GM21529 (cell line): ENCODE data around the gene SLC6A3.
"Not testable (repeated sequence)": the region's sequence is repeated elsewhere in the genome, so short reads cannot be mapped to it uniquely, and the experiment has no call there.

Source experiments
- ATAC-seq: cut with Tn5 transposase; IDR thresholded peaks from one replicate; pipeline ENCODE4 v1.9.1; 2021; ENCODE audit not compliant: unreplicated experiment

The SLC6A3 gene

GRCh38 chr5:1375871-1376810 lies 69.1 kb downstream of the SLC6A3 start:
- ATAC-seq = no peak

- ATAC-seq = no peak
Observed at GRCh38 chr5:1374679-1375055, 70.6 kb downstream of the SLC6A3 start.

- no peak for ATAC-seq
Observed at GRCh38 chr5:1374030-1374678, 71.1 kb downstream of the SLC6A3 start.

DNA sequence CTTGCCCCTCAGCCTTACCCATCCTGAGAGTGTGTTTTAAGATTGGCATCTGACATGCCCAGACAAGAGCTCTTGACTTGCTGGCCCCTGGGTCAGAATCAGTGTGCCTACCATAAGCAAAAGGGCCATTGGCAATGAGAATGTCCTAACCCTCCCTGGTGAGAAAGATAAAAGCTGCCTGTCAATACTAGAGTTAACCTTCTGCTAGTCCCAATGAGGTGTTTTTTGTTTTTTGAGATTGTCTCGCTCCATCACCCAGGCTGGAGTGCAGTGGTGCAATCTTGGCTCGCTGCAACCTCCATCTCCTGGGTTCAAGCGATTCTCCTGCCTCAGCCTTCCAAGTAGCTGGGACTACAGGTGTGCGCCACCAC lies 73.3 kb downstream of the SLC6A3 start:
- ATAC-seq = not testable (repeated sequence)

- no peak for ATAC-seq
Observed at GRCh38 chr5:1371218-1371971, 73.8 kb downstream of the SLC6A3 start.

DNA sequence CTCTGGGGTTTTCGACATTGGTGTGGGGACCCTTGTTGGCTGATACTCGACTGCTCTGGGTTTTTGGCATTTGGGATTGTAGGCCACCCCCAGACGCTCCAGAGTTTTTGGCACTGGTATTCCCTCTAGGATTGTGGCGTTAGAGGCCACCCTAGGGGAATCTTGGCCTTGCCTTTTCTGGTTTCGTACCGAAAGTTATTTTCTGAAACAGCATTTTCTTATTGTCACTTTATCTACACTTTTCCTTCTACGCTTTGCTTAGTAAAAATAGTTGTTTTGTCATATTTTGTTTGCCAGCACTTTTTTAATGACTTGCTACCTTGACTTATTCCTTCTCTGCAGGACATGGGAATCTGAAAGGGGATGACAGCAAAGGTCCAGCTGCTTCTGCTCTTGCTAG lies 75.2 kb downstream of the SLC6A3 start:
- ATAC-seq = no peak

DNA sequence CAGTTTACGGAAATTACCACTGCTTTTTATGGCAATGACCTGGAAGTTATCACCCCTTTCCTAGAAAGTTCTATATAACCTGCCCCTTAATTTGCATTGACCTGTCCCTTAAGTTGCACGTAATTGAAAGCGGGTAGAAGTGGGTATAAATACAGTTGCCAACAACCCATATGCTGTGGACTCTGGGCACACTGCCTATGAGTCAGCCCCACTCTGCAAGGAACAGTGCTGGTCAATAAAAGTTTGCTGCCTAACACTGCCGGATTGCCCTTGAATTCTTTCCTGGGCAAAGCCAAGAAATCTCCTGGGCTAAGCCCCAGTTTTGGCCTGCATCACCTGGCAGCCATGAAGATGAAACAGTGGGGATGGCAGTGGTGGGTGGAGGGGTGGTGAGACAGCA lies 76.5 kb downstream of the SLC6A3 start:
- no peak for ATAC-seq

- ATAC-seq = no peak
Observed at GRCh38 chr5:1368236-1368635, 77.0 kb downstream of the SLC6A3 start.

DNA sequence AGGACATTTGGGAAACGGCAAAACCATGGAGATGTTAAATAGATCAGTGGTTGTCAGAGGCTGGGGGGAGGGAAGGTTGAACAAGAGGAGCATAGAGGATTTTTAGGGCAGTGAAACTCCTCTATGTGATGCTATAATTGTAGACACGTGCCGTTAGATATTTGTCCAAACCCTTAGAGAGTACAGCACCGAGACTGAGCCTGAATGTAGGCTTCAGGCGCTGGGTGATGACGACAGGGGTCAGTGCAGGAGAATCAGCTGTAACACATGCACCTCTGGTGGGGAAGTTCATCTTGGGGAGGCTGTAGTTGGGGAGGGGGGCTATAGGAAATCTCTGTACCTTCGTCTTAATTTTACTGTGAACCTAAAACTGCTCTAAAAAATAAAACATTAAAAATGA lies 78.1 kb downstream of the SLC6A3 start:
- no peak for ATAC-seq

- peak; percentile 74 for ATAC-seq
Observed at GRCh38 chr5:1366514-1366913, 78.7 kb downstream of the SLC6A3 start.

DNA sequence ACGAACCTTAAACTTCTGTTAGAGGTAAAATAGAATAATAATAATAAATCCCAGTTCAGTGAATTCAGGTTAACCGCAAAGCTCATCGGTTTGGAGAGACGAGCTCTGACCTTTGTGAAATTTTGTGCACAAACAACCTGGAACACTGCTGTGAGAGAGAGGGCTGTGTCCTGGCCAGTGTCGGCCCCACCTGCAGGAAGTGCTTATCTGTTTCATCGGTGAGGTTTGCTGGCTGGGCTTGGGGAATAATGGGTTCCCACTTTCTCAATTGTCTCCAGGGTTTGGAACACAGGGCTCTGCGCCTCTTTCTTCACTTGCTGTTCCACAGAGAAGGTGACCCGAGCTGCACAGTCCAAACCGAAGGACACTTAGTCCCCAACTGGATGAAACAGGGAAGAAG lies 81.0 kb downstream of the SLC6A3 start:
- no peak for ATAC-seq

- ATAC-seq = no peak
Observed at GRCh38 chr5:1363581-1363980, 81.7 kb downstream of the SLC6A3 start.

DNA sequence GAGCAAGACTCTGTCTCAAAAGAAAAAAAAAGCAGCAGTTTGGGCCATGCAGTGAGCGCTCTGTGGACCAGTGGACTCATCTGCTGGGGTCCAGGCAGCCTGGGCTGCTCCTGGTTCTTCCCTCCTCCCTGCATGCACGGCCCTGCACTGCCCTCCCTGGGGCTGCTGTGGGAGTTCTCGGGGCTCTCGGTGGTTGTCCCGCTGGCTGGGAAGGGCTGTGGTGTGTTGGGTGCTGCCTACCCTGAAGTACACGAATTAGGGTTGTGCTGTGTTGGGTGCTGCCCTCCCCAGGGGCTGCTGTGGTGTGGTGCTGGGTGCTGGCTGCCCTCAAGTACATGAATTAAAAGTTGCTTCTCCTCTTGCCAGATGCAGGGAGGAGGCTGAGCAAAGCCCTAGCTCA lies 82.1 kb downstream of the SLC6A3 start:
- ATAC-seq = no peak

DNA sequence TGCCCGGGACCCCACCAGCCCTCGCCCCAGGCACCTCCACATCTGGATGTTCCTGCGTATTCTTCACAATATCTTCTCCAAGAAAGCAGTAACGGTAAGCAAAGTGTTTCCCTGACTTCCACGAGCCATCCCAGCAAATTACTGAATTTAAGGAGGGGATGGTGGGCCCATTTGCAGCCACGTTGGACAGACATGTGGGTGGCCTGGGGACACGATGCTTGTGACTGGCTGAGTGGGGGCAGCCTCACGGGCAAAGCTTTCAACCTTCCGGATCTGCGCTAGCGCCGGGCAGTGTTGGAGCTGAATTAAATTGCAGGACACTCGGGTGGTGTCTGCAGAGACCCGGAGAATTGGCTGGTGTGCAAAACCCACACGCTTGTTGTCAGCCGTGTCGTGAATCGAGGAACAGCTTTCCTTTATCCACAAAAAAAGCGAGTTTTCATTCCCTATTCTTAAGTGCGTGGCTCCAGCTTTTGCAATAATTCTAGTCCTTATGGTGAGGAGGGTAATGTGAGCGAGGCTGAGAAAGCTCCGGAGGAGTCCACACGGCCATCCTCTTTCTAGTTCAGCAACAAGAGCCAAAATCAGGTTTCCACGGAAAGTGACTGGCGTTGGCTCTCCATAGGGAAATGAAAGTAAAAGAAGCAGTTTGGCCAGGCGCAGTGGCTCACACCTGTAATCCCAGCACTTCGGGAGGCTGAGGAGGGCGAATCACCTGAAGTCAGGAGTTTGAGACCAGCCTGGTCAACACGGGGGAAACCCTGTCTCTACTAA lies 82.8 kb downstream of the SLC6A3 start:
- ATAC-seq = no peak

DNA sequence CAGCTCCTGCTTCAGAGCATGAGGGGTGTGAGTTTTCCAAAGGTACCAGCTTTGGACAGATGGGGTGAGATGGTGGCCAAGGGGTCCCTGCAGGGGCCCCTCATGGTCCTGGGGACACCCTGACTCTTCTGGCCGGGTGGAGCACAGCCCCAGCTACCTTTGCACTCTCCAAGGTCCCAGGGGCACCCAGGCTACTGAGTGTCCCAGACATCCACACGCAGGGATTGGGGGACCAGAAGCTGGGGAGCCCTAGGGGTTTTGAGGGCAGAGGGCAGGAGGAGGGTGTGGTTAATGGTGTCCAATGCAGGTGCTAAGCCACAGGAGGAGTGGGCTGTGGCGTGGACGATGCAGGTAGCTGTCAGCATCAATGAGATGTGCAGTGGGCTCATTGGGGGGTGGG lies 84.4 kb downstream of the SLC6A3 start:
- no peak for ATAC-seq

DNA sequence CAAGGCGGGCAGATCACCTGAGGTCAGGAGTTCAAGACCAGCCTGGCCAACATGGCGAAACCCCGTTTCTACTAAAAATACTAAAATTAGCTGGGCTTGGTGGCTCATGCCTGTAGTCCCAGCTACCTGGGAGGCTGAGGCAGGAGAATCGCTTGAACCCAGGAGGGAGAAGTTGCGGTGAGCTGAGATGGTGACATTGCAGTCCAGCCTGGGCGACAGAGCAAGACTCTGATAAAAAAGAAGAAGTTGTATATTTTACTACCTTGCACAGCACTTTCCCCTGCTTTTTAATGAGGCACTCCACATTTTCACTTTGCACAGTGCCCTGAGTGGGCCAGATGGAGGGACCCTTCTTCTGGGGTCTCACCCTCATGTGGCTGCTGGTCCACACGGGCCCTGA lies 84.9 kb downstream of the SLC6A3 start:
- ATAC-seq = not testable (repeated sequence)

DNA sequence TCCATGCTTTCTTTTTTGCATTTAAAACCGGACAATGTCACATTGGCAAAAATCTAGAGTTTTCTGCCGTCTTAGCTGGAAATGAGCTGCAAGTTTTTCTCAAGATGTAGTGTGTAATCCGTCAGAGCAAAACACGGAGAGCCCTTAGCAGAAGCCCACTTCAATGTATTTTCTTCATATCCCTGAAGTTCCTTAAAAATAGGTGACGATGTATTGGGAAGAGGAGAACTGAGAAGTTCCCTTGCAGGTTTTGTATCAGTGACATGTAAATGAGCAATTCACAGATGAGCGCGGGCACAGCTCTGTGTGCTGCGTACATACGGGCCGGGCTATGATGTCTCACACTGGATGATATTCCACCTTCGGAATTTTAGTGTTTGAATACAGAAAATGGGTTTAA lies 85.5 kb downstream of the SLC6A3 start:
- ATAC-seq = no peak

DNA sequence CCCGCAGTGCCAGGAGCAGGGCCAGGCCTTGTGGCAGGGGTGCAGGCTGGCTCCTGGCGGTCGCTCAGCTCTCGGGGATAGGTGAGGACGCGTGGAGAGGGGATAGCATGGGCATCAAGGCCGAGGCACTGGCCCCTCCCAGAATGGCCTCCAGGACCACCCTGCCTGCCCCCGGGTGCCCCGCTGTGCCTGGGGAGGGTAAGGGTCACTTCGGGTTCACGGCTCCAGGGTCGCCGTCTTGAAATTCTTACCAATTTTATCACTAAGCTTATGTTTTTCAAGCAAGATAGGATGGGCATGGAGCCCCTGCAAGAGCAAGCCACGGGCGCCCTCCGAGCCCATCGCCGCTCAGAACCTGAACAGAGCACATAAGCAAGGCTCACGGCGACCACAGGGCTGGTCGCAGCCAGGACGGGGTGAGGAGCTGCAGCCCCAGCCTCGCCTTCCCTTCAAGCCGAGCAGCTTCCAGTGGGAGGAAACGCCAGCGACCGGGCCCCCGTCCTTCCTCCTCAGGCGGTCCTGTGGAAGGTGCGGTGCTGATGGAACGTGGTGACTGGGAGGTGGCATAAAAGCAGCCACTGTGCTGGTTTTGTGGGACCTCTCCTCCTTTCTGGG lies 86.1 kb downstream of the SLC6A3 start:
- ATAC-seq = no peak

DNA sequence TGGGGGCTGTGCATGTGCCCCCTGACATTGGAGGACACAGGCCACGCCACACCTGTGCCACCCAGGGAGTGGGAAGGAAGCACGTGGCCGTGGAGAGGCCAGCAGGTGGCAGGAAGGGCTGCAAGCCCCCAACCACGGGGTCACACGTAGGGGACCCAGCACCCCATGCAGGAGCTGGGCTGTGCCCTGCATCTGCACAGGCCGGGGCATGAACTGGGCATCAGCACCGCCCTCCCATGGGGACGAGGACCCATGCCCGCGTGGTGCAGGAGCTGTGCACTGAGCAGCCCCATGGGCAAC lies 86.6 kb downstream of the SLC6A3 start:
- ATAC-seq = no peak

DNA sequence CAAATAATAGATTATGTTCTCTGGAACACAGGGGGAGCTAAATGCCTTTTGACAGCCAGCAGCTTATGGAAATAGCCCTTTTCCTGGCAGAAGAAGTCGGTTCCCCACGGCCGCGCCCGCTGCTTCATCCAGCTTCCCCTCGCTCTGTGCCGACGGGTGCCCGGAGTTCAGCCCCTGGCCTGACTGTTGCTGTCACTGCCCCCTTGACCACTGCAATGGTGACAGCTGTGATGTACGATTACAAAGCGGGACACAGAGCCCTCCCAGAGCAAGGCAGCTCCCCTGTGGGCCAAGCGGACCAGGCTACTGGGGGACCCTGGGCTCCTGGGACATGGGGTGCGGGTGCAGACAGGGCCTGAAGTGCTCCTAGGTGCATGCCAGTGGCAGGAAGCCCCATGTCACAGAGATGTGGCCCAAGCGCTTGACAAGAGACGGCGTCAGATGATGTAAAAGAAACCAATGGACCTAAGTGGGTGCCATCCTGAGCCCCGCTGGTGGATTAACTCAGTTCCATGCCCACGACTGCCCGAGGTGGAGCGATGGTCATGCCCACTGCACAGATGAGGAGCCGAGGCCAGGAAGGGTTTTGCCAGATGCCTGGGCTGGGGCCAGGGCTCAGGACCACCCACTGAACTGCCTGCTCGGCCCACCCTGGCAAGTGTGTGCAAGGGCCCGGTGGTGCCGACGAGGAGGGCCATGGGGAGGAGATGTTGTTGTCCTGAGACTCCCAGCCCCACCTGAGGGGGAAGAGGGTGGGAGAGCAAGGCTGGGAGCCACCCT lies 87.1 kb downstream of the SLC6A3 start:
- no peak for ATAC-seq
